Measurements from ENCODE around the gene ACSBG1.

Gene ACSBG1, protein sequence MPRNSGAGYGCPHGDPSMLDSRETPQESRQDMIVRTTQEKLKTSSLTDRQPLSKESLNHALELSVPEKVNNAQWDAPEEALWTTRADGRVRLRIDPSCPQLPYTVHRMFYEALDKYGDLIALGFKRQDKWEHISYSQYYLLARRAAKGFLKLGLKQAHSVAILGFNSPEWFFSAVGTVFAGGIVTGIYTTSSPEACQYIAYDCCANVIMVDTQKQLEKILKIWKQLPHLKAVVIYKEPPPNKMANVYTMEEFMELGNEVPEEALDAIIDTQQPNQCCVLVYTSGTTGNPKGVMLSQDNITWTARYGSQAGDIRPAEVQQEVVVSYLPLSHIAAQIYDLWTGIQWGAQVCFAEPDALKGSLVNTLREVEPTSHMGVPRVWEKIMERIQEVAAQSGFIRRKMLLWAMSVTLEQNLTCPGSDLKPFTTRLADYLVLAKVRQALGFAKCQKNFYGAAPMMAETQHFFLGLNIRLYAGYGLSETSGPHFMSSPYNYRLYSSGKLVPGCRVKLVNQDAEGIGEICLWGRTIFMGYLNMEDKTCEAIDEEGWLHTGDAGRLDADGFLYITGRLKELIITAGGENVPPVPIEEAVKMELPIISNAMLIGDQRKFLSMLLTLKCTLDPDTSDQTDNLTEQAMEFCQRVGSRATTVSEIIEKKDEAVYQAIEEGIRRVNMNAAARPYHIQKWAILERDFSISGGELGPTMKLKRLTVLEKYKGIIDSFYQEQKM

DNA sequence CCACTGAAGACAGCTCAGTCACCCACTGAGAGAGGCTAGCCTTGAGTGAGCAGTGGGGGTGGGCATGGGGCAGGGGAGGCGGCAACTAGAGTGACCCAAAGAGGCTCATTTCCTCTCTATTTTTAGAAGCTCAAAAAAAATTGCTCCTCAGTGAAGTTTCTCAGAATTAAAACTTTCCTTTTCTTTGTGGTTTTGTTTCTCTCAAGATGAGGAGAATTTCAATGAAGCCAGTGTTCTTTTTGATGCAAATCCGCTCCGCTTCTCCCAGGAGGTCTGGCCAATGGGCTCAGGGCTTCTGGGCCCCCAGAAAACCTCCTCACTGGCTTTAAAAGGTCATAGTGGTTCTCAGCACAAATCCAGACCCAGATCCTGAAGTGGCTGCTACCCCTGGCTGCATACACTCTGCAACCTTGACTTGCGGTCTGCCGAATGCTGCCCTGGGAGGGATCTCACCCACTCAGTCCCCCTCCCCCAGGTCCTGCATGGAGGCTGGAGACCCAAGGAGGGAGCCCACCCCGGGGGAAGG lies at the start of gene ACSBG1:
ACSBG1 (minus strand) TSS at position 51 of the 526 bp plus-strand sequence. CDS start 64 bp downstream, outside the sequence.
- DNase-seq = no peak

DNA sequence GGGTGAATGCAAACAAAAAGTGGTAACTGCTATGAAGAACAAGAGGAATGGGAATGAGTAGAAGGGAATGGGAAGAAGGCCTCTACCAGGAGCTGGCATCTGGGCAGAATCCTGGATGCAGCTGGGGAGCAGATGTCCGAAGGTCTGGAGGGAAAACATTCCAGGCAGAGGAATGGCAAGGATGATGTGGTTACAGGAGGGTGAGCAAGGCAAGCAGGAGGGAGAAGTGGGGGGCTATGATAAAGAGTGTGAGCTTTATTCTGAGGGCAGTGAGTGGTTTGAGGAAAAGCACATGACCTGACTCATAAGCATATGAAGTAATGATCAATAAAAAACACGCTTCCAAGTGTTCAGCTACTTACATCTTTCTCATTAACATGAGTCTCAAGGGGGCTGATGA lies 48.0 kb upstream of the ACSBG1 start:
- no peak for DNase-seq

DNA sequence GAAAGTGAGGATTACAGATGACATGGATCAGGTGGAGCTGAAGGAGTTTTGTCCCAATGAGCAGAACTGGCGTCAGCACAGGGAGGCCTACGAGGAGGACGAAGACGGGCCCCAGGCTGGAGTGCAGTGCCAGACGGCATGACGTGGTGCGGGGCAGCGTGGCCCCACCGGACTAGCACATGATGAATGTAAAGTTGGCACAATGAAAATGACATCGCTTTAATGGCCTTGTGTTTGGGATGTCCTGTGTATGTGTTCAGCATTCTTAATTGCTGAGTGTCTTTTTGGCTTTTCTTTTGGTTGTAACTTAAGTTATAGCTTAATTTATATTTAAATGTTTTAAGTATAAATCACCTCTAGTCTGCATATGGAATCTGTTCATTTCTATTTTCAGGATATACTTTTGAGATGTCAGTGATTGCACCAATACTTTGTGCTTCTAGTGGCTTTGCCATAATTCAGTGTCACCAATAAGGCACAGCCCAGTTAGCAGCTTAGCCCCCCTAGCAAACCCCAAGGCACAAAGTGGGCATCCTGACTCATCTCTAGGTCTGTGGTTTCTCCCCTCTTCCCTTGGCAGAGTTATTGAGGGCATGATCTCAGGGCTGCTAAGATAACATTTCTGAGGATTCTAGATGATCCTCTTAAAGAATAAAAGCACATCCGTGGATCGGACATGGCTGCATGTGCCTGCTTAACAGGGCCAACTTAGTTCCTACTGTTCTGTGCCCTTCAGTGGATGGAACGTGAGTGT lies 46.1 kb upstream of the ACSBG1 start:
- no peak for DNase-seq

DNA sequence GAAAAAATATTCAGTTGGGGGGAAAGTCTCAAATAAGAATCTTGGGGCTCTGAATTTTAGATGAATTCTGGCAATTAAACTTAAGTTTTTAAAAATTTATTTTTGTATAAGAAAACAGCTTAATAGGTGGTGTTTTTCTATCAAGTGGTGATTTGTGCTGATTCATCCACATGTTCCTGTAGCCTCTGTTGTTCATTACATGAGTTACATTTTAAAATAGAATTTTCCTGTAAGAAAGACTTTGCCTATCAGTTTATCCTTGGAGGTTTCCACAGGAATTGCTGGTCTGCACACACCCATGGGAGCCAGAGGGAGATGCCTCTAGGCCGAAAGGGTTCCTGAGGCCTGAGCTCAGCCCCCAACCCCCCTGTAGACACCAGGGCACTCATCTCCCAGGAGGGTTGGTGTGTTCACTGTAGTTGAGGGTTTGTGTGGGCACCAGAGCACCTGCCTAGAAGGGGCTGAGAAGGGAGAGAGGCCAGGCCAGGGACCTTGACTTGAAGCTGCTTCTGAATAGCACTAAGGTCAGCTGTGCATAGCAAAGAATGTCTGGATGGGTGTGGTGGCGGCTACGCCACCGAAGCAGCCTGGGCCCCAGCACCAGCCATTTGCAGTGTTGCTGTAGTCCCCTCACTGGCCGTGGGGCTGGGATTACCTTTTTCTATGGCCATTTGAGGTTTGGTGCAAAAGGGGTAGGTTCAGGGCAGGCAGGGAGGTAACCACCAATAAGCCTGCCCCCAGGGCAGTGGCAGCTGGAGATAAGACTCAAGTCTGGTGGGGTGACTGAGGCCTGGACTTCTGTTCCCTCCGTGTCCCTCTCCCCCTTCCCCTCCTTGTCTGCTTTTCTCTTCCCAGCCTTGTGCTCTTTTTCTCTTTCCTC lies 41.9 kb upstream of the ACSBG1 start:
- no peak for DNase-seq

- no peak for DNase-seq
Measured at GRCh38 chr15:78274994-78275393, 40.6 kb upstream of the ACSBG1 start.

GRCh38 chr15:78272776-78273175 lies 38.4 kb upstream of the ACSBG1 start:
- DNase-seq = no peak

- DNase-seq = no peak
Measured at GRCh38 chr15:78272316-78272715, 38.0 kb upstream of the ACSBG1 start.

DNA sequence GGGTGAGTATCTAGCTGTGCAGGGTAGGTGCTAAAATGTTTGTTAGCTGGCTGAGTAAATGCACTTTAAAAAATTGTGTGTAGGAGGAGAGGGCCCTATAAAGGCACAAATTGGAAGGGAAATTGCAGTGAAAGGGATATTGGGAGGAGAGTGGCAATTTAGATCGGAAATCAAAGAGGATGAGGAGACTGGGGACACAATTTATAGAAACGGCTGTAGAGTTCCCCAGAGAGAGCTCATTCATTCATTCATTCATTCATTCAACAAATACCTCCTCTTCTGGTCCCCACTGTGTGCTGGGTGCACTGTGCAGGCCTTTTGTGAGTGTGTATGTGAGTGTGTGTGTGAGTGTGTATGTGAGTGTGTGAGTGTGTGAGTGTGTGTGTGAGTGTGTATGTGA lies 32.4 kb upstream of the ACSBG1 start:
- no peak for DNase-seq

- no peak for DNase-seq
Measured at GRCh38 chr15:78266229-78266628, 31.9 kb upstream of the ACSBG1 start.

DNA sequence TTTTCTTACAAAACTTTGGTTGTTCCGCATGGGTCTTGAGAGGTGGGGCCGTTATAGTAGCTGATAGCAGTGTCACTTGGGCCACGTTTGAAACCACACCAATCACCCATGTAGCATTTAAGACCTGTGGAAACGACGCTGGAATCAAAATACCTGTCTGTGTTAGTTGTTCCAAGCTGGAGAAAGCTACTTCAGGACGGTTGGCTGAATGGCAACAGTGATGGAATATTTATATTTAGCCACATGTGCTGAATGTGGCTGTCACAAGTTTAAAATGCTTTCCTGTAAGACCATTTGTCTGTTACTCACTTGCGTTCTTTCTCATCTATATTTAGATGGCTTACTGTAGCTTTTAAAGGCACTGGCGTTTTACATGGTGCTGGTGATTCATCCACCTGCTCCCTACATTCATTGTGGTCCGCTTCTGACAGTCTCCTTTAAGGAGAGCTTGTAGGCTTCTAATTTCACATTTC lies 31.4 kb upstream of the ACSBG1 start:
- DNase-seq = no peak

DNA sequence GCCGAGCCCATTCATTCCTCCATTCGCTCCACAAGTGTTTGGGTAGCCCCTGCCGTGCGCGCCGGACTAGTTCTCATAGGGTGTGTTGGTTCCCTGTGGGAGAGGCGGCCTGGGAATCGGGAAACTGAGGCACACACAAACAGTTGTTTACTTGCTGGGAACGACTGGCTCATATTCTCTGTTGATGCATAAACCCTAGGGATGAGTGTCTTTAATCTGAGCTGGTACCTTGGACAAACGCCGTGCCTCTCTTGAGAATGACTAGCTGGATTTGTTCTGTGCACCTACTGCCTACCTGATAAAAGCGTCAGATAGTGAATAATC lies 30.7 kb upstream of the ACSBG1 start:
- no peak for DNase-seq

- peak; percentile 52 for DNase-seq
Measured at GRCh38 chr15:78264304-78265136, 30.2 kb upstream of the ACSBG1 start, which contains the start of gene DNAJA4. Gene DNAJA4 (plus strand): TSS chr15:78264562. CDS start chr15:78264764, 202 bp downstream.

GRCh38 chr15:78263907-78264303 lies 29.5 kb upstream of the ACSBG1 start:
- no peak for DNase-seq

DNA sequence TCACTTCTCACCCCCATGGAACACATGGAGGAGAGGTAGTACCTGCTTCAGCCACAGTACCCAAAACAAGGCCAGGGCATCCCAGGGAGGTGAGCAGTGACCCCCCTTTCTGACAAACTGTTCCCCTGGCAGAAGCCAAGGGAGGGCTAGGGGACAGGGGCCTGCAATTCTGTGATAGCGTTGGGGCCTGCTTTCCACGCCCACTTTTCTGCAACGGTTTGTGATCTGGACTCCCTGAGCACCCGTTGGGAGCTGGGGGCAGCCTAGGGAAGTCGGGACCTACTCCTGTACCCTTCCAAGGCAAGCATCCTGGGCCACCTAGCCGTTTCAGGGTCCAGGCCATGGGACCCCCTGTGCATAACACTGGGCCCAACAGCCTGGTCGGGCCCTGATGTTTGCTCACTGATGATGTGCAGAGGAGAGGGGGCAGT lies 29.0 kb upstream of the ACSBG1 start:
- DNase-seq = no peak

GRCh38 chr15:78261062-78261461 lies 26.7 kb upstream of the ACSBG1 start:
- no peak for DNase-seq

DNA sequence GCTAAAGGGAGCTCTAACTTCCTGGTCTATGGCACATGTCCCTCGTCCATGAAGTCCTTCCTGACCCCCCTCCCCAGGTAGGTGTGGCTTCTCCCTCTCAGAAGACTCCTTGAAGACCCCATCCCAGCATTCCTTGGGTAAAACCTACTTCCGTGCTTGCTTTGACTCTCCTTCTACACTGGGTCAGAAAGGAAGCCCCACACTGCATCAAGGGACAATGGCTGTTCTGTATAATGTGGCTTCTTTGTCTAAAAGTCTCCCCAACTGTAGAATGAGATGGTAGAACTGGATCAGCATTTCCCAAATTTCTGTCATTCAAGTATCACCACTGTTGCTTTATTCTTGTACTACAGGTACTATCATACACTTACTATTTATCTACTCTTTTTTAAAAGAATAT lies 26.1 kb upstream of the ACSBG1 start:
- DNase-seq = no peak

DNA sequence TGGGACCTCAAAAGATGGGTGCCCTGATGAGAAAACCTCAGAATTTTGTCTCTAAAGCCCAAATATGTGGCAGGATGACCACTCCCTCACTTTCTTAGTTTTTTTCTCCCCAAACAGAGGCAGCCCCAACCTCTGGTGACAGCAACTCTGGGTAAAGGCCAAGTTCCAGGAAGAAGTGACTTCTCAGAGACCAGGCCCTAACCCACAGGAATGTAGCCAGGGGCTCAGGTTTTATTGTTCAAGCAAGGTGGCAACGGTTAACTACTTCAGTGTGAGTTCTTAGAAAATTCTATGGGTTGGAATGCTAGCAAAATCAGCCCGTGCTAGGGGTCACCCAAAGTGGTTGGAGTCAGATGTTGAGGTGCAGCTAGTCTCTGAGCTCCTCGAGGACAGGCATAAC lies 24.9 kb upstream of the ACSBG1 start:
- DNase-seq = no peak

- no peak for DNase-seq
Measured at GRCh38 chr15:78257681-78258080, 23.3 kb upstream of the ACSBG1 start.

DNA sequence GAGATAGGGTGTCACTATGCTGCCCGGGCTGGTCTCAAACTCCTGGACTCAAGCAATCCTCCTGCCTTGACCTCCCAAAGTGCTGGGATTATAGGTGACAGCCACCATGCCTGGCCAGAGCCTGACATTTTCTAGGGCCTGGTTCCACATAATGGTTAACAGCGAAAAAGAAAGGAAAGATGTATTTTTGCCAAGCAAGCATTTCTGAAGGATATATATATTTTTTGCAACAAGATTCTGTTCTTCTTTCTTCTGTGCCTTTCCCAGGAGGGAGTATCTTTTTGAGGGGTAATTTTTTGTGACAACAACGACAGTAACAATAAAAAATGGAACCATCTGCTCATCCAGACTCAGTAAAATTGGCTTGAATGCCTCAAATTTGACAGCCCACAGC lies 21.7 kb upstream of the ACSBG1 start:
- no peak for DNase-seq

GRCh38 chr15:78255421-78256043 lies 21.2 kb upstream of the ACSBG1 start:
- DNase-seq = no peak

- no peak for DNase-seq
Measured at GRCh38 chr15:78251136-78251535, 16.8 kb upstream of the ACSBG1 start.
